Psoas muscle (tissue), 8 donors: Measurements from ENCODE around the gene SH3GLB2. TPM values are rescaled to one million over a fixed set of nuclear protein-coding genes. Genes with fewer than 3 reads are reported as not detected.
"Not testable (repeated sequence)": the region's sequence is repeated elsewhere in the genome, so short reads cannot be mapped to it uniquely, and the experiment has no call there.

Experiments
- ATAC-seq, 4 donors: fragments of 200-7000 bp; cut with Tn5 transposase; one replicate each; pipeline ENCODE4 v1.9.1; 2020; ENCODE audit warnings: moderate library complexity in 3 of 4, mild to moderate bottlenecking in 2 of 4
- DNase-seq, 2 donors: peaks; one replicate each; pipeline ENCODE4 v3.0.0-alpha.2; 2020
- H3K27ac ChIP-seq: fragments of 200-600 bp; one replicate; pipeline ENCODE4 v1.8.0; 2022
- H3K27me3 ChIP-seq, 3 donors: fragments of 200-600 bp in 1 of 3; one replicate each; pipeline versions ENCODE4 v1.6.1 to v1.8.0; 2013 to 2022; ENCODE audit warnings: low read length in 2 of 3, mild to moderate bottlenecking in 2 of 3, moderate library complexity in 1 of 3; ENCODE audit not compliant: insufficient read depth in 3 of 3
- H3K36me3 ChIP-seq, 2 donors: fragments of 200-600 bp in 1 of 2; one replicate each; pipeline versions ENCODE4 v1.6.1 to v1.8.0; 2013 to 2022; ENCODE audit warnings: low read depth in 1 of 2, mild to moderate bottlenecking in 1 of 2, moderate library complexity in 1 of 2; ENCODE audit not compliant: insufficient read depth in 1 of 2
- H3K4me1 ChIP-seq: fragments of 200-600 bp; one replicate; pipeline ENCODE4 v1.8.0; 2022
- H3K4me3 ChIP-seq: fragments of 200-600 bp; one replicate; pipeline ENCODE4 v1.8.0; 2022; ENCODE audit warnings: mild to moderate bottlenecking
- H3K9me3 ChIP-seq: fragments of 200-600 bp; one replicate; pipeline ENCODE4 v1.8.0; 2022
- CTCF ChIP-seq: fragments of 200-600 bp; IDR thresholded peaks from one replicate; pipeline ENCODE4 v1.8.0; 2022; ENCODE audit warnings: antibody characterized with exemption
- WGBS, 3 donors: extraction: QIAGEN DNeasy Blood & Tissue Kit; methylation state at CpG; one replicate each; pipeline versions ENCODE4 v1.1.6 to v1.1.7; 2013; 5-methylcytosine and 5-hydroxymethylcytosine counted together
- intact Hi-C, 2 donors: fragments of 100-400 bp; cut with DNase I; formaldehyde crosslinking; loops; one replicate each; pipeline versions ENCODE4 v1.11.0 to v1.14.2; 2022
- polyA plus RNA-seq, 3 donors: library from polyadenylated mRNA; stranded (reverse); fragments of 200-250 nt; gene quantifications; one replicate each; pipeline ENCODE4 v1.2.3, GENCODE V29; 2013
- total RNA-seq, 4 donors: library from RNA; stranded (reverse); fragmentation: NEBNext Ultra II Directional in 2 of 4; extraction: Animal tissue kit (Norgen Biotek cat#: 25700) in 2 of 4; gene quantifications; one replicate each; pipeline versions ENCODE4 v1.2.1 to v1.2.4, GENCODE V29; 2021 to 2023
- donor health status: healthy with polysubstance abuse.
- donor health status: DM: no; HTN: no; CAD: no; lungs with moderate emphysema.
- donor health status: Bipolar disorder and iron deficiency.
- donor health status: healthy.
- donor health status: DM: yes; HTN: yes; CAD: no.
- donor health status: DM: no; HTN: no; CAD: no.
- donor health status: DM: no; HTN: no; CAD: no.
- donor health status: DM: yes; HTN: yes; CAD: no.

The SH3GLB2 gene
- total and polyA plus RNA-seq, 7 donors = 22.2 to 56.8 (median 33.8) TPM

GRCh38 chr9:129007766-129008468 is 20.2 kb downstream of the SH3GLB2 start:
- intact Hi-C loops = no loop called here
- Histone ChIP-seq H3K9me3 (no peaks in the 10 kb centered on the region), H3K27ac (peak overlapping the region; percentile 71), H3K4me3 (no peak overlapping the region), H3K36me3 (peaks cover 3 to 90% of the 10 kb centered on the region in 2 donors), H3K4me1 (peaks cover 15% of the 10 kb centered on the region), H3K27me3 (no peaks in the 10 kb centered on the region)
- DNase-seq = peak in 1 of 2 donors; percentile 42
- no peak for TF ChIP-seq CTCF
- ATAC-seq = no peak
- 76 to 77% (median 77%) methylated on average over 18 of the region's 18 CpGs for WGBS, 3 donors

- H3K9me3 ChIP-seq = no peaks in the 10 kb centered on the region
- H3K27ac ChIP-seq = peak overlapping the region; percentile 71
- DNase-seq (peak; percentile 73 to 84), ATAC-seq (peak; percentile 2 to 25 (median 14))
- intact Hi-C loops = no loop called here
- H3K27me3 ChIP-seq = no peaks in the 10 kb centered on the region
- 54 to 68% (median 60%) methylated on average over 14 of the region's 14 CpGs for WGBS, 3 donors
- peaks cover 3 to 90% of the 10 kb centered on the region in 2 donors for H3K36me3 ChIP-seq
- TF ChIP-seq CTCF = no peak
- no peak overlapping the region for H3K4me3 ChIP-seq
- peaks cover 15% of the 10 kb centered on the region for H3K4me1 ChIP-seq
Measured at GRCh38 chr9:129007035-129007765, 20.9 kb downstream of the SH3GLB2 start.

GRCh38 chr9:129006328-129007034 is 21.6 kb downstream of the SH3GLB2 start:
- Histone ChIP-seq H3K27me3 (no peaks in the 10 kb centered on the region), H3K9me3 (no peaks in the 10 kb centered on the region), H3K27ac (peak overlapping the region; percentile 71), H3K4me1 (peaks cover 15% of the 10 kb centered on the region), H3K4me3 (no peak overlapping the region), H3K36me3 (peaks cover 6 to 90% of the 10 kb centered on the region in 2 donors)
- peak; percentile 77 for TF ChIP-seq CTCF
- ATAC-seq (peak; percentile 86 to 93 (median 87)), DNase-seq (peak; percentile 60 to 85)
- intact Hi-C loops = no loop called here
- 49 to 55% (median 51%) methylated on average over 21 of the region's 21 CpGs for WGBS, 3 donors

- no peak for ATAC-seq
- intact Hi-C loops = no loop called here
- H3K4me3 ChIP-seq = no peak overlapping the region
Measured at GRCh38 chr9:129005336-129005997, 22.7 kb downstream of the SH3GLB2 start.

GRCh38 chr9:129004173-129004572 is 24.0 kb downstream of the SH3GLB2 start:
- H3K9me3 ChIP-seq, H3K4me3 ChIP-seq, DNase-seq, H3K27ac ChIP-seq, ATAC-seq, H3K27me3 ChIP-seq, intact Hi-C loops: not testable (repeated sequence)
- Histone ChIP-seq H3K4me1 (peaks cover 15% of the 10 kb centered on the region), H3K36me3 (peaks cover 10 to 90% of the 10 kb centered on the region in 2 donors)
- WGBS, 3 donors = 90 to 95% (median 93%) methylated on average over 6 of the region's 6 CpGs

More at GRCh38 chr9:129005336-129005997, 22.7 kb downstream of the SH3GLB2 start:
- Histone ChIP-seq H3K27me3 (no peaks in the 10 kb centered on the region), H3K27ac (peak overlapping the region; percentile 71), H3K36me3 (peaks cover 6 to 90% of the 10 kb centered on the region in 2 donors), H3K9me3 (no peaks in the 10 kb centered on the region), H3K4me1 (peaks cover 15% of the 10 kb centered on the region)
- 74 to 83% (median 77%) methylated on average over 10 of the region's 10 CpGs for WGBS, 3 donors
- DNase-seq = no peak
- TF ChIP-seq CTCF = no peak
